MM.1S (cell line): ENCODE results near the gene TMEM259.

ENCODE experiments used
- DNase-seq: peaks from one replicate; pipeline ENCODE4 v3.0.0-alpha.2; 2015
- H2AFZ ChIP-seq: fragments of 300-600 bp; sonication (generic); 2 replicates; pipeline ENCODE4 v1.6.0; 2016; ENCODE audit warnings: antibody characterized with exemption, low read length
- H3F3A ChIP-seq: fragments of 300-600 bp; sonication (generic); 2 replicates; pipeline ENCODE4 v1.6.1; 2016; ENCODE audit warnings: mild to moderate bottlenecking, antibody characterized with exemption, low read length, moderate library complexity, mixed read lengths; ENCODE audit not compliant: insufficient read depth
- H3K27ac ChIP-seq: fragments of 300-600 bp; sonication (generic); 2 replicates; pipeline ENCODE4 v1.5.1; 2016; ENCODE audit warnings: mild to moderate bottlenecking, low read length
- H3K27me3 ChIP-seq: fragments of 300-600 bp; sonication (generic); replicated peaks from 2 replicates; pipeline ENCODE4 v1.6.0; 2016; ENCODE audit warnings: low read length; ENCODE audit not compliant: insufficient read depth
- H3K36me3 ChIP-seq: fragments of 300-600 bp; sonication (generic); replicated peaks from 2 replicates; pipeline ENCODE4 v1.6.1; 2016; ENCODE audit warnings: mild to moderate bottlenecking, low read length, mixed read lengths; ENCODE audit not compliant: insufficient read depth
- H3K4me1 ChIP-seq: fragments of 300-600 bp; sonication (generic); 2 replicates; pipeline ENCODE4 v1.6.1; 2016; ENCODE audit warnings: low read length, mixed read lengths
- H3K4me2 ChIP-seq: fragments of 300-600 bp; sonication (generic); 2 replicates; pipeline ENCODE4 v1.6.0; 2016; ENCODE audit warnings: low read depth, low read length
- H3K4me3 ChIP-seq: fragments of 300-600 bp; sonication (generic); 2 replicates; pipeline ENCODE4 v1.5.1; 2016; ENCODE audit warnings: low read length, mixed read lengths
- H3K79me2 ChIP-seq: fragments of 300-600 bp; sonication (generic); 2 replicates; pipeline ENCODE4 v1.6.1; 2016; ENCODE audit warnings: mixed run types, low read length, mixed read lengths
- H3K9ac ChIP-seq: fragments of 300-600 bp; sonication (generic); 2 replicates; pipeline ENCODE4 v1.6.1; 2016; ENCODE audit warnings: low read length, mixed read lengths
- H3K9me2 ChIP-seq: fragments of 300-600 bp; sonication (generic); replicated peaks from 2 replicates; pipeline ENCODE4 v1.6.1; 2016; ENCODE audit warnings: mild to moderate bottlenecking, low read length, mixed read lengths; ENCODE audit not compliant: insufficient read depth
- H3K9me3 ChIP-seq: fragments of 300-600 bp; sonication (generic); replicated peaks from 2 replicates; pipeline ENCODE4 v1.6.1; 2016; ENCODE audit warnings: mild to moderate bottlenecking, low read length, mixed read lengths; ENCODE audit not compliant: insufficient read depth
- H4K20me1 ChIP-seq: fragments of 300-600 bp; sonication (generic); 2 replicates; pipeline ENCODE4 v1.6.1; 2016; ENCODE audit warnings: mild to moderate bottlenecking, low read length, moderate library complexity, mixed read lengths; ENCODE audit not compliant: insufficient read depth
- CTCF ChIP-seq: fragments of 300-600 bp; sonication (generic); IDR thresholded peaks from 2 replicates; pipeline ENCODE4 v1.5.1; 2016; ENCODE audit warnings: antibody characterized with exemption, low read length, mixed read lengths
- EZH2 ChIP-seq: fragments of 300-600 bp; sonication (generic); optimal IDR thresholded peaks from 2 replicates; pipeline ENCODE3; 2017; ENCODE audit warnings: low read depth, mild to moderate bottlenecking, antibody characterized with exemption, low read length, mixed read lengths
- EZH2phosphoT487 ChIP-seq: fragments of 300-600 bp; sonication (generic); IDR thresholded peaks from 2 replicates; pipeline ENCODE4 v1.6.1; 2018; ENCODE audit warnings: antibody characterized with exemption, low read length

TMEM259 gene

GRCh38 chr19:1038978-1039645 is 18.2 kb upstream of the TMEM259 start:
- DNase-seq: peak; percentile 28
- peak overlapping the region; percentile 66 for H3K4me2 ChIP-seq
- no peaks in the 10 kb centered on the region for H4K20me1 ChIP-seq
- no peak overlapping the region for H2AFZ ChIP-seq
- H3K9me3 ChIP-seq: no peaks in the 10 kb centered on the region
- H3K9me2 ChIP-seq: no peaks in the 10 kb centered on the region
- H3K9ac ChIP-seq: peak overlapping the region; percentile 8; the same call in 1 of the 2 replicates
- no peaks in the 10 kb centered on the region for H3K36me3 ChIP-seq
- no peak; the same call in 1 of the 2 replicates for TF ChIP-seq CTCF
- no peak for TF ChIP-seq EZH2phosphoT487
- no peak for TF ChIP-seq EZH2
- H3K4me1 ChIP-seq: peaks cover 37% of the 10 kb centered on the region
- H3F3A ChIP-seq: peaks cover 40% of the 10 kb centered on the region
- peaks cover 29% of the 10 kb centered on the region for H3K79me2 ChIP-seq
- H3K27ac ChIP-seq: peak overlapping the region; percentile 89; the same call in 1 of the 2 replicates
- no peaks in the 10 kb centered on the region for H3K27me3 ChIP-seq
- H3K4me3 ChIP-seq: peak overlapping the region; percentile 72

GRCh38 chr19:1037621-1038064 is 16.7 kb upstream of the TMEM259 start:
- H3K36me3 ChIP-seq: no peaks in the 10 kb centered on the region
- H3K79me2 ChIP-seq: peaks cover 36% of the 10 kb centered on the region
- H2AFZ ChIP-seq: no peak overlapping the region
- H3K4me3 ChIP-seq: peak overlapping the region; percentile 36
- peak overlapping the region; percentile 66 for H3K4me2 ChIP-seq
- no peaks in the 10 kb centered on the region for H3K27me3 ChIP-seq
- H4K20me1 ChIP-seq: no peaks in the 10 kb centered on the region
- peak overlapping the region; percentile 89 for H3K27ac ChIP-seq
- DNase-seq: peak; percentile 63
- peaks cover 40% of the 10 kb centered on the region for H3F3A ChIP-seq
- no peaks in the 10 kb centered on the region for H3K9me3 ChIP-seq
- H3K9me2 ChIP-seq: no peaks in the 10 kb centered on the region
- TF ChIP-seq EZH2: no peak
- no peak for TF ChIP-seq EZH2phosphoT487
- no peak for TF ChIP-seq CTCF
- peak overlapping the region; percentile 52; the same call in 1 of the 2 replicates for H3K9ac ChIP-seq
- H3K4me1 ChIP-seq: peaks cover 37% of the 10 kb centered on the region

GRCh38 chr19:1035998-1036621 is 15.2 kb upstream of the TMEM259 start:
- no peaks in the 10 kb centered on the region for H4K20me1 ChIP-seq
- peaks cover 5% of the 10 kb centered on the region; the same call in 1 of the 2 replicates for H3K36me3 ChIP-seq
- no peak overlapping the region for H3K9ac ChIP-seq
- H3K9me2 ChIP-seq: no peaks in the 10 kb centered on the region
- TF ChIP-seq EZH2 (no peak), CTCF (no peak), EZH2phosphoT487 (no peak)
- H3F3A ChIP-seq: peaks cover 48% of the 10 kb centered on the region
- no peaks in the 10 kb centered on the region for H3K9me3 ChIP-seq
- H3K4me2 ChIP-seq: no peak overlapping the region
- no peak overlapping the region for H3K4me3 ChIP-seq
- DNase-seq: no peak
- peaks cover 38% of the 10 kb centered on the region for H3K79me2 ChIP-seq
- H3K4me1 ChIP-seq: peaks cover 33% of the 10 kb centered on the region
- no peak overlapping the region for H2AFZ ChIP-seq
- no peaks in the 10 kb centered on the region for H3K27me3 ChIP-seq
- H3K27ac ChIP-seq: no peak overlapping the region
